Glutamatergic neuron (in vitro differentiated cells): ENCODE results near the gene ADRA2C. TPM values are rescaled to one million over a fixed set of nuclear protein-coding genes. Genes with fewer than 3 reads are reported as not detected.
A peak's percentile ranks its signal among the peaks of the same experiment; 100 is the strongest.

Experiments
- DNase-seq: peaks from one replicate; pipeline ENCODE4 v3.0.0; 2022
- H3K27ac Mint-ChIP-seq: one replicate; pipeline ENCODE4 v1.8.0; 2020; ENCODE audit warnings: mild to moderate bottlenecking, mixed read lengths, inconsistent platforms; ENCODE audit not compliant: unreplicated experiment
- H3K27me3 Mint-ChIP-seq: one replicate; pipeline ENCODE4 v1.8.0; 2020; ENCODE audit warnings: mild to moderate bottlenecking, moderate library complexity, mixed read lengths, inconsistent platforms; ENCODE audit not compliant: unreplicated experiment
- H3K36me3 Mint-ChIP-seq: one replicate; pipeline ENCODE4 v1.8.0; 2020; ENCODE audit warnings: mild to moderate bottlenecking, mixed read lengths, inconsistent platforms; ENCODE audit not compliant: unreplicated experiment
- H3K4me1 Mint-ChIP-seq: one replicate; pipeline ENCODE4 v1.8.0; 2020; ENCODE audit warnings: mild to moderate bottlenecking, low read depth, mixed read lengths, inconsistent platforms; ENCODE audit not compliant: unreplicated experiment
- H3K4me3 Mint-ChIP-seq: one replicate; pipeline ENCODE4 v1.8.0; 2020; ENCODE audit warnings: mild to moderate bottlenecking, mixed read lengths, inconsistent platforms; ENCODE audit not compliant: unreplicated experiment
- H3K9me3 Mint-ChIP-seq: one replicate; pipeline ENCODE4 v1.8.0; 2020; ENCODE audit warnings: mild to moderate bottlenecking, moderate library complexity, mixed read lengths, inconsistent platforms; ENCODE audit not compliant: unreplicated experiment
- long read RNA-seq: library from polyadenylated mRNA; unstranded; transcript quantifications from one replicate; pipeline ENCODE4 v2.0.0, GENCODE V29; 2020; ENCODE audit not compliant: unreplicated experiment
- total RNA-seq: library from RNA; stranded (reverse); fragmentation: NEBNext Ultra II Directional; extraction: Animal tissue kit (Norgen Biotek cat#: 25700); gene quantifications from one replicate; pipeline ENCODE4 v1.2.1, GENCODE V29; 2021; ENCODE audit not compliant: unreplicated experiment
- TF ChIP-seq, protein P1 (sequence below): fragments of 200-600 bp; sonication (generic); IDR thresholded peaks from one replicate; pipeline ENCODE4 v1.5.0; 2021; ENCODE audit not compliant: partially characterized antibody, unreplicated experiment

Gene ADRA2C
- 4.8 TPM for total RNA-seq
- long read RNA-seq, result 0 reads

DNA sequence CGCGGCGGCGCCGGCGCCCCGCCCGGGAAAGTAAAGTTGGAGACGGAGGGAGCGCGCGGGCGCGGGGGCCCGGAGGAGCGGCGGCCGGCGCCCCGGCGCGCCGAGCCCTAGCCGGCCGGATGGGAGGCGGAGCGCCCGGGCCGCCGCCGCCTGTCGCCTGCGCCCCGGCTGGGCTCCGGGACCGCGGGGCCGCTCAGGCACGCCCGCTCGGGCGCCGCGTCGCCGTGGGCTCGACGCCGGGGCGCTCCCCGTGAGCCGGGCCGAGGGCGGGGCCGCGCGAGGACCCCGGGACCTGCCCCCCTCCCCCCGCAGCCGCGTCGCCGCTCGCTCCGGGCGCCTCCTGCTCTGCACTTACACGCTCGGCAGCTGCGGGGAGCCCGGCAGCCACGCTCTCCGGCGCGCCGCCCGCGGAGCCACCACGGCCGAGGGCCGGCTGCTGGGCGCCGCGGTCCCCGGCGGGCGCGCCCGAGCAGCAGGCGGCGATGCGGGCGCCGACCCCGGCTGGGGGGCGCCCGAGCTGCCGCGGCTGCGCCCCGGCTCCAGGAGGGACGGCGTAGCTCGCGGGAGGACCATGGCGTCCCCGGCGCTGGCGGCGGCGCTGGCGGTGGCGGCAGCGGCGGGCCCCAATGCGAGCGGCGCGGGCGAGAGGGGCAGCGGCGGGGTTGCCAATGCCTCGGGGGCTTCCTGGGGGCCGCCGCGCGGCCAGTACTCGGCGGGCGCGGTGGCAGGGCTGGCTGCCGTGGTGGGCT, at the start of gene ADRA2C:
Gene ADRA2C, plus strand, starts transcription at position 350 of the 749 bp plus-strand sequence. Its CDS starts 222 bp downstream, at position 572.
- H3K4me3 Mint-ChIP-seq, result peak within 1 kb of the TSS; percentile 90
- H3K36me3 Mint-ChIP-seq, result no peaks in the 10 kb centered on the region
- H3K4me1 Mint-ChIP-seq, result peaks cover 3% of the 10 kb centered on the region
- H3K27me3 Mint-ChIP-seq, result peaks cover 20% of the 10 kb centered on the region
- H3K27ac Mint-ChIP-seq, result peak within 1 kb of the TSS; percentile 68
- DNase-seq, result peak; percentile 60
- peaks cover 5% of the 10 kb centered on the region for H3K9me3 Mint-ChIP-seq
- TF ChIP-seq, protein P1, sequence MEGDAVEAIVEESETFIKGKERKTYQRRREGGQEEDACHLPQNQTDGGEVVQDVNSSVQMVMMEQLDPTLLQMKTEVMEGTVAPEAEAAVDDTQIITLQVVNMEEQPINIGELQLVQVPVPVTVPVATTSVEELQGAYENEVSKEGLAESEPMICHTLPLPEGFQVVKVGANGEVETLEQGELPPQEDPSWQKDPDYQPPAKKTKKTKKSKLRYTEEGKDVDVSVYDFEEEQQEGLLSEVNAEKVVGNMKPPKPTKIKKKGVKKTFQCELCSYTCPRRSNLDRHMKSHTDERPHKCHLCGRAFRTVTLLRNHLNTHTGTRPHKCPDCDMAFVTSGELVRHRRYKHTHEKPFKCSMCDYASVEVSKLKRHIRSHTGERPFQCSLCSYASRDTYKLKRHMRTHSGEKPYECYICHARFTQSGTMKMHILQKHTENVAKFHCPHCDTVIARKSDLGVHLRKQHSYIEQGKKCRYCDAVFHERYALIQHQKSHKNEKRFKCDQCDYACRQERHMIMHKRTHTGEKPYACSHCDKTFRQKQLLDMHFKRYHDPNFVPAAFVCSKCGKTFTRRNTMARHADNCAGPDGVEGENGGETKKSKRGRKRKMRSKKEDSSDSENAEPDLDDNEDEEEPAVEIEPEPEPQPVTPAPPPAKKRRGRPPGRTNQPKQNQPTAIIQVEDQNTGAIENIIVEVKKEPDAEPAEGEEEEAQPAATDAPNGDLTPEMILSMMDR, result no peak

DNA sequence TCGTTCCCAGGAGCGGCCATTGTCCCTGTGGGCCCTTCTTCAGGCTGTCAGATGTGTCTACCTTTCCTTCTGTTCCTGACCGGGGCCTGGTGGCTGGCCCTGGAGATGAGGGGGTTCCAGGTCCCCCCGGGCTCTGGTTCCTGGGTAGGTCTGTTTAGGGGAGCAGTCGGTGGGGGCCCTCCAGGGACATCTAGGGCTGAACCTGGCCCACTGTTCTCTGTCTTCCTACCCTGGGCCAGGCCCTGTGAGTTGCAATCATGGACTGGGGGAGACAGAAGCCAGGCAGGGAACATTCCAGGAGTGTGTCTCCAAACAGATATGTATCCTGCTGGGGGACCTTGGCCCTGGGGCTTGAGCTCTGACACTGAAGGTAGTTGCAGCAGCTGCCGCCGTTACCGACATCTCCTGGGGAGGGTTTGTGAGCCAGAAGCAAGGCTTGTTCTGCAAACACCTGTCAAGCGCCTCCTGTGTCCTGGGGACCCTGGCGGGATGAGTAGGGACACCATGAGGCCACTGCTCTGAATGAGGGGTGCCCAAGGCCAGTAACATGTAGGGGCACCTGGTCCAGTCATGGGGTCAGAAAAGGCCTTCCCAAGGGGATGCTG, 49.5 kb upstream of the ADRA2C start:
- peaks cover 7% of the 10 kb centered on the region for H3K36me3 Mint-ChIP-seq
- H3K4me1 Mint-ChIP-seq, result peaks cover 12% of the 10 kb centered on the region
- TF ChIP-seq, protein P1, result no peak
- DNase-seq, result peak; percentile 10
- no peak overlapping the region for H3K4me3 Mint-ChIP-seq
- no peak overlapping the region for H3K27ac Mint-ChIP-seq
- peaks cover 3% of the 10 kb centered on the region for H3K9me3 Mint-ChIP-seq
- H3K27me3 Mint-ChIP-seq, result peaks cover 9% of the 10 kb centered on the region

DNA sequence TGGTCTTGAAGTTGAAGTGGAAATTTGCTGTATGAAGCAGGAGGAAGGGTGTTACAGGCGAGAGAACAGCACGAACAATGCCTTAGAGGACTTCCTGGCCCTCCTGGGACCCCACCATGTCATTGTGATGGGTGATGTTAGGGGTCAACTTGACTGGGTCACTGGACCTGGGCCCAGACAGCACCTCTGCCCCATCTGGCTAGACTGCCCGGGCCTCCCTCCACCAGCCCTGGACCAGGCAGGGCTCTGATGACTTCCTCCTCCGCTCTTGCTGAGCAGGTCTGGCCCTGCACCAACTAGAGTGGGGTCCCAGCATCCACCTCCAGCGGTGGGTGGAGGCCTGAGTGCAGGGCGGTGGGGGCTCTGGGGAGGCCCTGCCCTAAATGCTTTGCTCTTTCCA, 48.9 kb upstream of the ADRA2C start:
- peaks cover 9% of the 10 kb centered on the region for H3K27me3 Mint-ChIP-seq
- peaks cover 3% of the 10 kb centered on the region for H3K9me3 Mint-ChIP-seq
- peaks cover 12% of the 10 kb centered on the region for H3K4me1 Mint-ChIP-seq
- no peak for DNase-seq
- H3K4me3 Mint-ChIP-seq, result no peak overlapping the region
- H3K36me3 Mint-ChIP-seq, result peaks cover 7% of the 10 kb centered on the region
- no peak overlapping the region for H3K27ac Mint-ChIP-seq
- TF ChIP-seq, protein P1, result no peak

DNA sequence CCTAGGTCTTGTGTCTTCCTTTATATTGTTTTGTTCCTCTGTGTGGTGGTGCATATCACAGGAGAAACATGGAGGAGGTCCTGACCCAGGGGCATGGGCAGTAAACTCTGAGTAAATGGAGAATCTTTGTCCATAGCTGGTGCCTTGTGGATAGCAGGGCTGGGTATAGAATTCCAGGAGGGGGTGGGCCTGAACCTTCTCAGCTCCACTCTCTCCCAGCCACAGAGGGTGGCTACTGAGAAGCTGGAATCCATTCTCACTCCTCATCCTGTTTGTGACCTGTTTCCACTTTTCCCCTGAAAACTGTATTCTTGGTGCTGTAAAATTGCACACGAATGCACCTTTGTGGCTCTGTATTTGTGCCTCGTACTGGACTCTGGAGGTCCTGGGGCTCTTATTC, 47.7 kb upstream of the ADRA2C start:
- H3K4me1 Mint-ChIP-seq, result peaks cover 12% of the 10 kb centered on the region
- DNase-seq, result no peak
- H3K9me3 Mint-ChIP-seq, result peaks cover 3% of the 10 kb centered on the region
- H3K4me3 Mint-ChIP-seq, result no peak overlapping the region
- peaks cover 7% of the 10 kb centered on the region for H3K36me3 Mint-ChIP-seq
- TF ChIP-seq, protein P1, result no peak
- H3K27ac Mint-ChIP-seq, result no peak overlapping the region
- peaks cover 9% of the 10 kb centered on the region for H3K27me3 Mint-ChIP-seq

DNA sequence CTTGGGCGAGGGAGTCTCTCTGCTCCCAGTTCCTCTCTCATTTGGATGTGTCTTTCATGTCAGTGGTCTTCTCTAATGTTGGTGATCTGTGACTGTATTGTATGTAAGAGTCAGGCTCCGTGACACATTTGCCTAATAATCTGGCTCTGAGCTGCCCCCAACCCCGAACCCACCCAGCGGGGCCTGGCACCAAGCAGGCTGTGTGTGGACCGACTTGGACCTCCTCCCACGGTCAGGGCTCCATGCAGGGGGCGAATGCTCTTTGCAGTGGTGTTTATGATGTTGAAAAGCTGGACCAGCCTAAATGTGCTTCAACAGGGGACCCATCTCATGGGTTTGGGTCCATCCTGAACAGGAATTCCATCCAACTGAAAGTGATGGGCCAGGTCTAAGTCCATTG, 47.0 kb upstream of the ADRA2C start:
- Mint-ChIP-seq H3K4me3 (no peak overlapping the region), H3K9me3 (peaks cover 3% of the 10 kb centered on the region), H3K27me3 (peaks cover 9% of the 10 kb centered on the region), H3K36me3 (peaks cover 7% of the 10 kb centered on the region), H3K27ac (no peak overlapping the region), H3K4me1 (peaks cover 12% of the 10 kb centered on the region)
- TF ChIP-seq, protein P1, result no peak
- no peak for DNase-seq
